ENCODE results near the gene ERCC3. TPM values are rescaled to one million over a fixed set of nuclear protein-coding genes. Genes with fewer than 3 reads are reported as not detected.
"Not testable (repeated sequence)": the region's sequence is repeated elsewhere in the genome, so short reads cannot be mapped to it uniquely, and the experiment has no call there.

ERCC3 gene
- total RNA-seq, 3 donors from 2014 or later = 26.7 to 35.7 (median 33.6) TPM

- no peak for DNase-seq
- TF ChIP-seq CTCF (IDR thresholded peaks at IDR 0.05) = no peak
- Histone ChIP-seq H3K36me3 (ENCODE audit: low read depth) (no peaks in the 10 kb centered on the region), H3K4me1 (ENCODE audit: low read depth) (peaks cover 12% of the 10 kb centered on the region), H3K4me3 (no peak overlapping the region), H3K9me3 (no peaks in the 10 kb centered on the region)
- no peak for ATAC-seq
- intact Hi-C loops (cut with DNase I, micrococcal nuclease) = no loop called here
These were observed 75.2 kb downstream of the ERCC3 start for GRCh38 chr2:127218812-127219170.

GRCh38 chr2:127217470-127218325 lies 76.2 kb downstream of the ERCC3 start:
- peak; percentile 52 for ATAC-seq
- Histone ChIP-seq H3K4me1 (ENCODE audit: low read depth) (peaks cover 12% of the 10 kb centered on the region), H3K4me3 (no peak overlapping the region), H3K36me3 (ENCODE audit: low read depth) (no peaks in the 10 kb centered on the region), H3K9me3 (no peaks in the 10 kb centered on the region)
- TF ChIP-seq CTCF (IDR thresholded peaks at IDR 0.05) = no peak
- no peak for DNase-seq
- intact Hi-C loops (cut with DNase I, micrococcal nuclease) = no loop called here

GRCh38 chr2:127216593-127216992 lies 77.4 kb downstream of the ERCC3 start:
- no peak for TF ChIP-seq CTCF (IDR thresholded peaks at IDR 0.05)
- intact Hi-C loops (cut with DNase I, micrococcal nuclease) = no loop called here
- peaks cover 12% of the 10 kb centered on the region for H3K4me1 ChIP-seq (ENCODE audit: low read depth)
- DNase-seq (no peak), ATAC-seq (no peak)
- H3K9me3 ChIP-seq = no peaks in the 10 kb centered on the region
- no peak overlapping the region for H3K4me3 ChIP-seq
- no peaks in the 10 kb centered on the region for H3K36me3 ChIP-seq (ENCODE audit: low read depth)

- no peaks in the 10 kb centered on the region for H3K36me3 ChIP-seq (ENCODE audit: low read depth)
- DNase-seq (no peak), ATAC-seq (no peak)
- TF ChIP-seq CTCF (IDR thresholded peaks at IDR 0.05) = no peak
- no peak overlapping the region for H3K4me3 ChIP-seq
- no peaks in the 10 kb centered on the region for H3K9me3 ChIP-seq
- H3K4me1 ChIP-seq (ENCODE audit: low read depth) = peaks cover 12% of the 10 kb centered on the region
- intact Hi-C loops (cut with DNase I, micrococcal nuclease) = no loop called here
These were observed 77.8 kb downstream of the ERCC3 start for GRCh38 chr2:127216095-127216494.

- DNase-seq; H3K4me1 ChIP-seq (ENCODE audit: low read depth); H3K36me3 ChIP-seq (ENCODE audit: low read depth); H3K4me3 ChIP-seq; ATAC-seq; intact Hi-C loops (cut with DNase I, micrococcal nuclease); H3K9me3 ChIP-seq: not testable (repeated sequence)
These were observed 79.7 kb downstream of the ERCC3 start for GRCh38 chr2:127214201-127214600.

- TF ChIP-seq CTCF (IDR thresholded peaks at IDR 0.05) = no peak
- no peaks in the 10 kb centered on the region for H3K4me1 ChIP-seq (ENCODE audit: low read depth)
- no peak overlapping the region for H3K4me3 ChIP-seq
- intact Hi-C loops (cut with DNase I, micrococcal nuclease) = no loop called here
- no peaks in the 10 kb centered on the region for H3K36me3 ChIP-seq (ENCODE audit: low read depth)
- no peak for DNase-seq
- ATAC-seq = no peak
- no peaks in the 10 kb centered on the region for H3K9me3 ChIP-seq
These were observed 85.6 kb downstream of the ERCC3 start for GRCh38 chr2:127208313-127208712.

Other genes starting within 250 kb of the ERCC3 start
- gene BIN1, start 187.0 kb downstream of the ERCC3 start, total RNA-seq = 10 to 100 TPM; 37.6 to 65.7 (median 46.3) TPM
- under 1 TPM; 0.17 to 0.82 (median 0.63) TPM for gene CYP27C1, start 73.8 kb downstream of the ERCC3 start, total RNA-seq
- gene MAP3K2, start 93.8 kb upstream of the ERCC3 start, total RNA-seq = 10 to 100 TPM; 71.8 to 80.6 (median 77.1) TPM
- gene PROC, start 124.3 kb upstream of the ERCC3 start, total RNA-seq = 1 to 10 TPM in 1 of 3 donors, under 1 TPM in 2; 0.80 to 3.6 (median 0.95) TPM
- 10 to 100 TPM; 32.3 to 38.4 (median 33.2) TPM for gene IWS1, start 232.3 kb upstream of the ERCC3 start, total RNA-seq
- 100 to 1,000 TPM; 118 to 305 (median 199) TPM for gene MYO7B, start 241.5 kb upstream of the ERCC3 start, total RNA-seq

Data from mucosa of descending colon (tissue), 3 donors.